CD4-positive, alpha-beta T cell treated with Interleukin-4 for 1 hour (primary cell): ENCODE measurements around the gene CNTD1.

Experiments used
- DNase-seq, 2 donors: peaks; one replicate each; pipeline ENCODE4 v3.0.0-alpha.2; 2020 to 2022

The CNTD1 gene

GRCh38 chr17:42779936-42780850, 18.5 kb upstream of the CNTD1 start, which contains the start of gene WNK4:
WNK4 (plus strand) TSS chr17:42780610; CDS start chr17:42780699, 89 bp downstream.
- no peak for DNase-seq

GRCh38 chr17:42780851-42781638, 17.6 kb upstream of the CNTD1 start:
- DNase-seq: no peak

- no peak for DNase-seq
Observed at GRCh38 chr17:42781639-42782165, 17.0 kb upstream of the CNTD1 start.

- DNase-seq: no peak
Observed at GRCh38 chr17:42782166-42783061, 16.2 kb upstream of the CNTD1 start.

- DNase-seq: no peak
Observed at GRCh38 chr17:42783062-42783790, 15.4 kb upstream of the CNTD1 start.

GRCh38 chr17:42783791-42784138, 14.9 kb upstream of the CNTD1 start:
- no peak for DNase-seq

GRCh38 chr17:42784409-42784808, 14.3 kb upstream of the CNTD1 start:
- no peak for DNase-seq

GRCh38 chr17:42784811-42785592, 13.7 kb upstream of the CNTD1 start:
- DNase-seq: no peak

- DNase-seq: no peak
Observed at GRCh38 chr17:42787266-42787665, 11.4 kb upstream of the CNTD1 start.

GRCh38 chr17:42791948-42792347, 6.7 kb upstream of the CNTD1 start:
- no peak for DNase-seq

GRCh38 chr17:42792545-42792944, 6.1 kb upstream of the CNTD1 start:
- DNase-seq: no peak

- no peak for DNase-seq
Observed at GRCh38 chr17:42795061-42795460, 3.6 kb upstream of the CNTD1 start.

GRCh38 chr17:42795465-42795864, 3.2 kb upstream of the CNTD1 start:
- DNase-seq: no peak

- DNase-seq: no peak
Observed at GRCh38 chr17:42796066-42796758, 2.4 kb upstream of the CNTD1 start.

- no peak for DNase-seq
Observed at GRCh38 chr17:42797067-42798007, 1.3 kb upstream of the CNTD1 start.

- no peak for DNase-seq
Observed at GRCh38 chr17:42798011-42798382, 664 bp upstream of the CNTD1 start.

- no peak for DNase-seq
Observed at GRCh38 chr17:42803074-42803883, 4.6 kb downstream of the CNTD1 start.

GRCh38 chr17:42804918-42805367, 6.3 kb downstream of the CNTD1 start:
- DNase-seq: no peak
